ENCODE results near the gene CNTNAP2. TPM values are rescaled to one million over a fixed set of nuclear protein-coding genes. Genes with fewer than 3 reads are reported as not detected.

The CNTNAP2 gene
- total RNA-seq, 1 experiment from 2014 or later: 64.5 TPM

DNA sequence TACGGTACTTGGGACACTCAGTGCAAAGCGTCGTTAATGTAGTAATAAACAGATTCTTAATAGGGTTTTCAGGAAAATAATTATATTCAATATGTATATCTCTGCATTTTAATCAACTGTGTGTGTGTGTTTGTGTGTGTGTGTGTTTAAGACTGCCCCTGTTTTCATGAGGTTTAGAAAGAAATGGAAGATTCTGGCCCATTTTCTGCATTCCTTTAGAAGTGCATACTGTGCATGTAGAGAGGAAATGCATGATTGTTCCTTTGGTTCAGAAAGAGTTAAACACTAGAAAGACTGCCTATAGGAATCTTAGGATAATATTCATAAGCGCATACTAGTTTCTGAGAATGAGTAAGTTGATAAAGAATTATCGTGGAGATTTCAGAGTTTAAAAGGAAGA, 975 bp downstream of the CNTNAP2 start:
- no peak overlapping the region for H3K4me2 ChIP-seq (ENCODE audit: insufficient read depth, insufficient read length, low read length)

More for the DNA sequence above, 975 bp downstream of the CNTNAP2 start:
- TF ChIP-seq, protein P1, sequence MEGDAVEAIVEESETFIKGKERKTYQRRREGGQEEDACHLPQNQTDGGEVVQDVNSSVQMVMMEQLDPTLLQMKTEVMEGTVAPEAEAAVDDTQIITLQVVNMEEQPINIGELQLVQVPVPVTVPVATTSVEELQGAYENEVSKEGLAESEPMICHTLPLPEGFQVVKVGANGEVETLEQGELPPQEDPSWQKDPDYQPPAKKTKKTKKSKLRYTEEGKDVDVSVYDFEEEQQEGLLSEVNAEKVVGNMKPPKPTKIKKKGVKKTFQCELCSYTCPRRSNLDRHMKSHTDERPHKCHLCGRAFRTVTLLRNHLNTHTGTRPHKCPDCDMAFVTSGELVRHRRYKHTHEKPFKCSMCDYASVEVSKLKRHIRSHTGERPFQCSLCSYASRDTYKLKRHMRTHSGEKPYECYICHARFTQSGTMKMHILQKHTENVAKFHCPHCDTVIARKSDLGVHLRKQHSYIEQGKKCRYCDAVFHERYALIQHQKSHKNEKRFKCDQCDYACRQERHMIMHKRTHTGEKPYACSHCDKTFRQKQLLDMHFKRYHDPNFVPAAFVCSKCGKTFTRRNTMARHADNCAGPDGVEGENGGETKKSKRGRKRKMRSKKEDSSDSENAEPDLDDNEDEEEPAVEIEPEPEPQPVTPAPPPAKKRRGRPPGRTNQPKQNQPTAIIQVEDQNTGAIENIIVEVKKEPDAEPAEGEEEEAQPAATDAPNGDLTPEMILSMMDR (conservative IDR thresholded peaks at IDR 0.05): no peak
- Histone ChIP-seq H4K5ac (ENCODE audit: insufficient read length, low read depth, low read length) (no peak overlapping the region), H2AK5ac (ENCODE audit: insufficient read length, low read length) (no peak overlapping the region), H3K4me1 (ENCODE audit: insufficient read depth, low read length) (peaks cover 2% of the 10 kb centered on the region; the same call in 1 of the 2 replicates), H3K9ac (ENCODE audit: extremely low read depth, insufficient read length, low read length) (no peak overlapping the region), H2BK5ac (ENCODE audit: insufficient read length, low read length) (no peak overlapping the region), H2BK120ac (ENCODE audit: low read depth, low read length, poor library complexity, severe bottlenecking) (no peak overlapping the region), H3K79me1 (ENCODE audit: insufficient read depth, low read depth, low read length, poor library complexity, severe bottlenecking) (no peaks in the 10 kb centered on the region), H4K20me1 (ENCODE audit: control insufficient read depth, insufficient read depth, insufficient read length) (no peaks in the 10 kb centered on the region), H3T11ph (ENCODE audit: low read length) (no peak overlapping the region), H3K23ac (ENCODE audit: insufficient read length, low read depth, low read length) (no peak overlapping the region), H3K27me3 (ENCODE audit: insufficient read depth, low read length) (no peaks in the 10 kb centered on the region; the same call in 1 of the 2 replicates), H3K27ac (ENCODE audit: insufficient read length, low read depth, low read length) (no peak overlapping the region), H2BK20ac (ENCODE audit: low read depth, low read length, poor library complexity, severe bottlenecking) (no peak overlapping the region), H4K8ac (replicated peaks; ENCODE audit: insufficient read length, low read depth, low read length) (no peak overlapping the region), H3K14ac (ENCODE audit: insufficient read depth, low read length) (no peak overlapping the region), H2AFZ (ENCODE audit: low read length) (no peak overlapping the region), H3K79me2 (ENCODE audit: insufficient read depth, low read length) (no peaks in the 10 kb centered on the region), H3K23me2 (ENCODE audit: insufficient read length, low read depth, low read length, poor library complexity, severe bottlenecking) (peaks cover 7% of the 10 kb centered on the region), H3K56ac (ENCODE audit: insufficient read length, low read depth, low read length) (no peak overlapping the region), H2BK15ac (ENCODE audit: low read depth, low read length) (no peak overlapping the region), H3K18ac (ENCODE audit: insufficient read length, low read depth, low read length) (no peak overlapping the region), H2BK12ac (ENCODE audit: insufficient read length, low read depth, low read length) (no peak overlapping the region), H4K91ac (ENCODE audit: insufficient read length, low read depth, low read length) (no peak overlapping the region), H3K9me3 (ENCODE audit: control insufficient read depth, low read depth, low read length) (no peaks in the 10 kb centered on the region), H3K4ac (ENCODE audit: low read depth, low read length) (no peak overlapping the region)
- DNase-seq: no peak
- Mint-ChIP-seq H3K4me3 (peak overlapping the region in 1 of 2 experiments; percentile 88; a peak in 3 of 5 replicates), H3K4me1 (peaks cover 9 to 16% of the 10 kb centered on the region in 2 experiments), H3K27me3 (ENCODE audit: low read depth) (peaks cover 42% of the 10 kb centered on the region), H3K36me3 (ENCODE audit: insufficient read depth in 1 of 3, low read depth in 3 of 3) (no peaks in the 10 kb centered on the region), H3K9me3 (no peaks in the 10 kb centered on the region), H3K27ac (no peak overlapping the region)
- WGBS (ENCODE audit: extremely low coverage, insufficient read length, low lambda C conversion rate): 100% methylated on average over 1 of the region's 5 CpGs
